ENCODE data around the gene FN3K. TPM values are rescaled to one million over a fixed set of nuclear protein-coding genes. Genes with fewer than 3 reads are reported as not detected.
"Not testable (repeated sequence)": the region's sequence is repeated elsewhere in the genome, so short reads cannot be mapped to it uniquely, and the experiment has no call there.

FN3K gene
- total RNA-seq, 1 donor from 2014 or later: 27.4 TPM

- ATAC-seq (peak; percentile 72), DNase-seq (no peak)
- Histone ChIP-seq H3K9me3 (no peaks in the 10 kb centered on the region), H3K4me1 (peaks cover 5% of the 10 kb centered on the region), H3K36me3 (peaks cover 23% of the 10 kb centered on the region), H3K27me3 (no peaks in the 10 kb centered on the region), H3K4me3 (no peak overlapping the region), H3K27ac (no peak overlapping the region)
- TF ChIP-seq CTCF (IDR thresholded peaks at IDR 0.05): no peak
- intact Hi-C loops (cut with DNase I): no loop called here
Observed at GRCh38 chr17:82772026-82772425, 36.6 kb downstream of the FN3K start.

DNA sequence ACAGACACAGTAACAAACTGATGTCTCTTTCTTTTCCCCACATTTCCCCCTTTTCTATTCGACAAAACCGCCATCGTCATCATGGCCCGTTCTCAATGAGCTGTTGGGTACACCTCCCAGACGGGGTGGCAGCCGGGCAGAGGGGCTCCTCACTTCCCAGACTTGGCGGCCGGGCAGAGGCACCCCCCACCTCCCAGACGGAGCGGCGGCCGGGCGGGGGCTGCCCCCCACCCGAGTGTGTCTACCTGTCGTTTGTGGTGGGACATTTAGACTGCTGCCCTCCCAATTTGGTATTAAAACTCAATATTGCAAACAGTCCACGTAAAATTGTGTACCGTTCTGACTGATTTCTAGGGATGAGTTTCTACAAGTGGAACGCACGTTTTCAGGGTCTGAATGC, 39.0 kb downstream of the FN3K start:
- H3K9me3 ChIP-seq; ATAC-seq; H3K27me3 ChIP-seq; H3K36me3 ChIP-seq; intact Hi-C loops (cut with DNase I); H3K27ac ChIP-seq; DNase-seq; H3K4me1 ChIP-seq: not testable (repeated sequence)
- peak overlapping the region; percentile 1 for H3K4me3 ChIP-seq

GRCh38 chr17:82775001-82775823, 39.8 kb downstream of the FN3K start:
- peaks cover 1% of the 10 kb centered on the region for H3K36me3 ChIP-seq
- peak; percentile 87 for DNase-seq
- H3K4me1 ChIP-seq: peaks cover 5% of the 10 kb centered on the region
- peak; percentile 84 for TF ChIP-seq CTCF (IDR thresholded peaks at IDR 0.05)
- no peak overlapping the region for H3K27ac ChIP-seq
- intact Hi-C loops (cut with DNase I): no loop called here
- peak overlapping the region; percentile 1 for H3K4me3 ChIP-seq
- H3K9me3 ChIP-seq: no peaks in the 10 kb centered on the region
- H3K27me3 ChIP-seq: no peaks in the 10 kb centered on the region
- ATAC-seq: peak; percentile 87

DNA sequence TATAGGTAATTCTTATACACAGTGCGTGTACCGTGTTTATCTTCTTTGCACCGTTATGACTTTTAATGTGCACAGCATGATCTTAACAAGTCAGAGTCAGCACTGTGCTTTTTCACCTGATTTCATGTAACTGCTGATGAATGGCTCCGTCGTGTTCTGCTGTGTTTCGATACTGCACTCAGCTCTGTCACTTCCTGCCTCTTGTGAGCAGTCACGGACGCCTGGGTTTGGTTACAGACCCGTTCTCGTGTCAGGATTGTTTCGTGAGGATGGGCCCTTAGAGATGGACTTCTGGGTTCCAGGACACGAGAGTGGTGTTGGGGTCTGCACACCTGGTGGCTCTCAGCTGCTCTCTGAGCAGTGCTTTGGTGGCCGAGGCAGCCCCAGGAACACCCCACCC, 41.0 kb downstream of the FN3K start:
- ATAC-seq: no peak
- TF ChIP-seq CTCF (IDR thresholded peaks at IDR 0.05): no peak
- intact Hi-C loops (cut with DNase I): no loop called here

DNA sequence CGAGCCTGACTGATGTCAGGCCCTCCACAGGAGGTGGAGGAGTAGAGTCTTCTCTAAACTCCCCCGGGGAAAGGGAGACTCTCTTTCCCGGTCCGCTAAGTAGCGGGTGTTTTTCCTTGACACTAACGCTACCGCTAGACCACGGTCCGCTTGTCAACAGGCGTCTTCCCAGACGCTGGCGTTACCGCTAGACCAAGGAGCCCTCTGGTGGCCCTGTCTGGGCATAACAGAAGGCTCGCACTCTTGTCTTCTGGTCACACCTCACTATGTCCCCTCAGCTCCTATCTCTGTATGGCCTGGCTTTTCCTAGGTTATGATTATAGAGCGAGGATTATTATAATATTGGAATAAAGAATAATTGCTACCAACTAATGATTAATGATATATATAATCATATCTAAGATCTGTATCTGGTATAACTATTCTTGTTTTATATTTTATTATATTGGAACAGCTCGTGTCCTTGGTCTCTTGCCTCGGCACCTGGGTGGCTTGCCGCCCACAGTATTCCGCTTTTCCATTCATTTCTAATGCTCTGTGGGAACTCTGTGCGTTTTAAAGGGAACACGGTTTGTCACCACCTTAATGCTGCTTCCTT, 42.5 kb downstream of the FN3K start:
- ATAC-seq; H3K27ac ChIP-seq; intact Hi-C loops (cut with DNase I); H3K27me3 ChIP-seq; H3K4me3 ChIP-seq; H3K36me3 ChIP-seq; H3K9me3 ChIP-seq; DNase-seq: not testable (repeated sequence)
- peak; percentile 42 for TF ChIP-seq CTCF (IDR thresholded peaks at IDR 0.05)
- peaks cover 12% of the 10 kb centered on the region for H3K4me1 ChIP-seq

More for the DNA sequence above, 41.0 kb downstream of the FN3K start:
- H3K36me3 ChIP-seq: no peaks in the 10 kb centered on the region
- no peak for DNase-seq
- peaks cover 5% of the 10 kb centered on the region for H3K4me1 ChIP-seq
- H3K27ac ChIP-seq: no peak overlapping the region
- no peaks in the 10 kb centered on the region for H3K9me3 ChIP-seq
- no peaks in the 10 kb centered on the region for H3K27me3 ChIP-seq
- H3K4me3 ChIP-seq: no peak overlapping the region

GRCh38 chr17:82779541-82779940, 44.1 kb downstream of the FN3K start:
- H3K9me3 ChIP-seq: no peaks in the 10 kb centered on the region
- intact Hi-C loops (cut with DNase I): no loop called here
- H3K4me1 ChIP-seq: peaks cover 10% of the 10 kb centered on the region
- H3K27ac ChIP-seq: no peak overlapping the region
- TF ChIP-seq CTCF (IDR thresholded peaks at IDR 0.05): no peak
- H3K36me3 ChIP-seq: peaks cover 12% of the 10 kb centered on the region
- ATAC-seq (no peak), DNase-seq (no peak)
- no peak overlapping the region for H3K4me3 ChIP-seq
- H3K27me3 ChIP-seq: no peaks in the 10 kb centered on the region
